ENCODE measurements around the gene TMEM201.
A peak's percentile ranks its signal among the peaks of the same experiment; 100 is the strongest.

Gene TMEM201

DNA sequence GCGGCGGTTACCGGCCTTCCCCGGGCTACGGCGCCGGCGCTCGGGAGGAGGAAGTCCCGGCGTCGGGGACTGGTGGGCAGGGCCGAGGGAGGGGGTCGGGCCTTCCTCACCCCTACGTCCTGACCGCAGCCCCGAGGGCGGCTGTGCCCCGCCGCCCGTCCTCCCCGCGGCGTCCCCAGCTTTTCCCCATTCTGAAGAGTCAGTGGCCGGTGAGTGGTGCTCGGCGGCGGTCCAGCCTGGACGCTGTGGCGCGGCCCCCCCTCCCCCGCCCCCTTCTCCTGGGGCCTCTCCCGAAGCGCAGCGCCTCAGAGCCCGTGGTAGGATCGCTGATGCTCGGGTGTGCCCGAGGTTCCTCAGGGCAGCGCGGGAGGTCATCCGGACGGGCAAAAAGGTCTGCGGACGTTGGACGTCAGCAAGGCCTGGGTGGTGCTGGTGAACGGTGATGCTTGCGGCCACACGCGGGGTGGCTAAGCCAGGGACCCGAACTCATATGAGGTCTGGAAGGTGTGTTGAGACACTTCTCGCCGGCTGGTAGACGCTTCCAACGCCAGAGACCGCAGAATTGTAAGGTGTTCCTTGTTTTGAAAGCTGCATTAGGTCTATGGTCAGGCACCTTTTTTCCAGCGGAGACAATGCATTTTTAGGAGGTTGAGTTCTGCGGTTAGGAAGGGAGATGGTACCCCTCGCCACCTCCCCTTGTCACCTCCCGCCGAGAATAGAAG is 48.7 kb upstream of the TMEM201 start (continued):
- TF ChIP-seq ZNF670 (tag by site-specific recombination; IDR thresholded peaks at IDR 0.05; ENCODE audit: low read depth), result no peak
- TF ChIP-seq ZIC2 (tag by site-specific recombination; IDR thresholded peaks at IDR 0.05), result peak; percentile 66
- TF ChIP-seq SALL2 (tag by site-specific recombination; IDR thresholded peaks at IDR 0.05; ENCODE audit: borderline replicate concordance), result no peak
- TF ChIP-seq, protein P1, sequence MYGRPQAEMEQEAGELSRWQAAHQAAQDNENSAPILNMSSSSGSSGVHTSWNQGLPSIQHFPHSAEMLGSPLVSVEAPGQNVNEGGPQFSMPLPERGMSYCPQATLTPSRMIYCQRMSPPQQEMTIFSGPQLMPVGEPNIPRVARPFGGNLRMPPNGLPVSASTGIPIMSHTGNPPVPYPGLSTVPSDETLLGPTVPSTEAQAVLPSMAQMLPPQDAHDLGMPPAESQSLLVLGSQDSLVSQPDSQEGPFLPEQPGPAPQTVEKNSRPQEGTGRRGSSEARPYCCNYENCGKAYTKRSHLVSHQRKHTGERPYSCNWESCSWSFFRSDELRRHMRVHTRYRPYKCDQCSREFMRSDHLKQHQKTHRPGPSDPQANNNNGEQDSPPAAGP (tag by site-specific recombination; IDR thresholded peaks at IDR 0.05), result no peak
- TF ChIP-seq ZNF701 (tag by site-specific recombination; IDR thresholded peaks at IDR 0.05), result no peak
- TF ChIP-seq, protein P2, sequence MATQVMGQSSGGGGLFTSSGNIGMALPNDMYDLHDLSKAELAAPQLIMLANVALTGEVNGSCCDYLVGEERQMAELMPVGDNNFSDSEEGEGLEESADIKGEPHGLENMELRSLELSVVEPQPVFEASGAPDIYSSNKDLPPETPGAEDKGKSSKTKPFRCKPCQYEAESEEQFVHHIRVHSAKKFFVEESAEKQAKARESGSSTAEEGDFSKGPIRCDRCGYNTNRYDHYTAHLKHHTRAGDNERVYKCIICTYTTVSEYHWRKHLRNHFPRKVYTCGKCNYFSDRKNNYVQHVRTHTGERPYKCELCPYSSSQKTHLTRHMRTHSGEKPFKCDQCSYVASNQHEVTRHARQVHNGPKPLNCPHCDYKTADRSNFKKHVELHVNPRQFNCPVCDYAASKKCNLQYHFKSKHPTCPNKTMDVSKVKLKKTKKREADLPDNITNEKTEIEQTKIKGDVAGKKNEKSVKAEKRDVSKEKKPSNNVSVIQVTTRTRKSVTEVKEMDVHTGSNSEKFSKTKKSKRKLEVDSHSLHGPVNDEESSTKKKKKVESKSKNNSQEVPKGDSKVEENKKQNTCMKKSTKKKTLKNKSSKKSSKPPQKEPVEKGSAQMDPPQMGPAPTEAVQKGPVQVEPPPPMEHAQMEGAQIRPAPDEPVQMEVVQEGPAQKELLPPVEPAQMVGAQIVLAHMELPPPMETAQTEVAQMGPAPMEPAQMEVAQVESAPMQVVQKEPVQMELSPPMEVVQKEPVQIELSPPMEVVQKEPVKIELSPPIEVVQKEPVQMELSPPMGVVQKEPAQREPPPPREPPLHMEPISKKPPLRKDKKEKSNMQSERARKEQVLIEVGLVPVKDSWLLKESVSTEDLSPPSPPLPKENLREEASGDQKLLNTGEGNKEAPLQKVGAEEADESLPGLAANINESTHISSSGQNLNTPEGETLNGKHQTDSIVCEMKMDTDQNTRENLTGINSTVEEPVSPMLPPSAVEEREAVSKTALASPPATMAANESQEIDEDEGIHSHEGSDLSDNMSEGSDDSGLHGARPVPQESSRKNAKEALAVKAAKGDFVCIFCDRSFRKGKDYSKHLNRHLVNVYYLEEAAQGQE (tag by site-specific recombination; IDR thresholded peaks at IDR 0.05), result no peak
- no peak for TF ChIP-seq ZNF175 (tag by site-specific recombination; IDR thresholded peaks at IDR 0.05)
- no peak for TF ChIP-seq SCRT2 (tag by site-specific recombination; IDR thresholded peaks at IDR 0.05)
- TF ChIP-seq BCL11B (tag by site-specific recombination; IDR thresholded peaks at IDR 0.05; ENCODE audit: low read depth), result peak; percentile 80; the same call in 1 of the 2 replicates
- TF ChIP-seq ZNF335 (tag by site-specific recombination; conservative IDR thresholded peaks at IDR 0.05), result peak; percentile 68
- no peak for TF ChIP-seq MZF1 (tag by site-specific recombination; IDR thresholded peaks at IDR 0.05; ENCODE audit: borderline replicate concordance)
- peak; percentile 33; the same call in 1 of the 2 replicates for TF ChIP-seq ZBTB20 (tag by site-specific recombination; IDR thresholded peaks at IDR 0.05)
- 0 out of 2 replicates have a peak, but pooled peaks have one; percentile 18 for TF ChIP-seq ZNF394 (tag by site-specific recombination; IDR thresholded peaks at IDR 0.05; ENCODE audit: borderline replicate concordance)
- TF ChIP-seq ZNF19 (tag by site-specific recombination; IDR thresholded peaks at IDR 0.05; ENCODE audit: low read depth), result no peak
- TF ChIP-seq ZFP69B (tag by site-specific recombination; IDR thresholded peaks at IDR 0.05), result no peak
- no peak for TF ChIP-seq ZNF585B (tag by site-specific recombination; IDR thresholded peaks at IDR 0.05)
- TF ChIP-seq, protein P3, sequence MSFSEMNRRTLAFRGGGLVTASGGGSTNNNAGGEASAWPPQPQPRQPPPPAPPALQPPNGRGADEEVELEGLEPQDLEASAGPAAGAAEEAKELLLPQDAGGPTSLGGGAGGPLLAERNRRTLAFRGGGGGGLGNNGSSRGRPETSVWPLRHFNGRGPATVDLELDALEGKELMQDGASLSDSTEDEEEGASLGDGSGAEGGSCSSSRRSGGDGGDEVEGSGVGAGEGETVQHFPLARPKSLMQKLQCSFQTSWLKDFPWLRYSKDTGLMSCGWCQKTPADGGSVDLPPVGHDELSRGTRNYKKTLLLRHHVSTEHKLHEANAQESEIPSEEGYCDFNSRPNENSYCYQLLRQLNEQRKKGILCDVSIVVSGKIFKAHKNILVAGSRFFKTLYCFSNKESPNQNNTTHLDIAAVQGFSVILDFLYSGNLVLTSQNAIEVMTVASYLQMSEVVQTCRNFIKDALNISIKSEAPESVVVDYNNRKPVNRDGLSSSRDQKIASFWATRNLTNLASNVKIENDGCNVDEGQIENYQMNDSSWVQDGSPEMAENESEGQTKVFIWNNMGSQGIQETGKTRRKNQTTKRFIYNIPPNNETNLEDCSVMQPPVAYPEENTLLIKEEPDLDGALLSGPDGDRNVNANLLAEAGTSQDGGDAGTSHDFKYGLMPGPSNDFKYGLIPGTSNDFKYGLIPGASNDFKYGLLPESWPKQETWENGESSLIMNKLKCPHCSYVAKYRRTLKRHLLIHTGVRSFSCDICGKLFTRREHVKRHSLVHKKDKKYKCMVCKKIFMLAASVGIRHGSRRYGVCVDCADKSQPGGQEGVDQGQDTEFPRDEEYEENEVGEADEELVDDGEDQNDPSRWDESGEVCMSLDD (tag by site-specific recombination; IDR thresholded peaks at IDR 0.05), result peak; percentile 69
- TF ChIP-seq ZNF341 (tag by site-specific recombination; IDR thresholded peaks at IDR 0.05; ENCODE audit: low read depth), result peak; percentile 59; the same call in 1 of the 2 replicates
- peak; percentile 64 for TF ChIP-seq GLIS1 (tag by site-specific recombination; IDR thresholded peaks at IDR 0.05)
- TF ChIP-seq ZBTB48 (tag by site-specific recombination; IDR thresholded peaks at IDR 0.05), result no peak; the same call in 1 of the 2 replicates
- TF ChIP-seq ZNF791 (tag by site-specific recombination; IDR thresholded peaks at IDR 0.05), result no peak
- no peak for TF ChIP-seq ZNF777 (tag by site-specific recombination; IDR thresholded peaks at IDR 0.05; ENCODE audit: borderline replicate concordance)
